PC-3 (cell line): ENCODE data around the gene ZBTB46.

ENCODE experiments used
- EZH2 ChIP-seq: fragments of 300-600 bp; sonication (generic); IDR thresholded peaks from one replicate; pipeline ENCODE4 v1.6.1; 2017; ENCODE audit warnings: antibody characterized with exemption, mild to moderate bottlenecking, low read length; ENCODE audit not compliant: unreplicated experiment
- TF ChIP-seq, protein P1 (sequence below): fragments of 300-600 bp; sonication (generic); conservative IDR thresholded peaks from 2 replicates; pipeline ENCODE4 v1.5.1; 2017; ENCODE audit warnings: antibody characterized with exemption, low read depth, mild to moderate bottlenecking, low read length

DNA sequence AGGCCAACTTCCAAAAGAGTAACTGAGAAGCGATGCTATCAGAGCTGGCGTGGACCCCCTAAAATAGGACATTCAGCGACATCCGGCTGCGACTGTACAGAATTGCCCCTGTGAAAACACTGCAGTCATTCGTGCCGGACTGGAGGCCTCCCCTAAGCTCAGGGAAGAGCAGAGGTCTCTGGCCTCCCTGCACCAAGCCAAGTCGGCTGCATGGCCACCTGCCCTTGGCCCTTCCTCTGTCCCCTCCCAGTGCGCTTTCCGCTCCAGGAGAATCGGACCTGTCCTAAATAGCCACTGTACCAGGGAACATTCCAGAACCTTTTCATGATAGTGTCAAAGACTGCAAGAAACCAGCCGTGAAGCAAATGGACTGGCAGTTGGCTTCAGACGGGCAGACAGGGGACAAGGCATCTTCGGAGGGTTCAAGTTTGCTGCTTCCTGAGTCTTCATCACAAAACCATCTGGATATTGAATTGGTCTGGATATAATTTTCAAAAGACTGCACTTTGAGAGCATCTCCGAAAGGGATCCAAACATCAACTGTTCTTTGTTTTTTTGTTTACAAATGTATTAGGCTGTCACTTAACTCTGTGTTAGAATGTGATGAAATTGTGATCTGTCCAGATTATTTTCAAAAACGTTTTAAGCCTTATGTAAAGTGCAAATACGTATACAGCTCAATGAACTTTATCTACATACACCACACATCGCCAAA is 75.0 kb downstream of the ZBTB46 start:
- TF ChIP-seq, protein P1, sequence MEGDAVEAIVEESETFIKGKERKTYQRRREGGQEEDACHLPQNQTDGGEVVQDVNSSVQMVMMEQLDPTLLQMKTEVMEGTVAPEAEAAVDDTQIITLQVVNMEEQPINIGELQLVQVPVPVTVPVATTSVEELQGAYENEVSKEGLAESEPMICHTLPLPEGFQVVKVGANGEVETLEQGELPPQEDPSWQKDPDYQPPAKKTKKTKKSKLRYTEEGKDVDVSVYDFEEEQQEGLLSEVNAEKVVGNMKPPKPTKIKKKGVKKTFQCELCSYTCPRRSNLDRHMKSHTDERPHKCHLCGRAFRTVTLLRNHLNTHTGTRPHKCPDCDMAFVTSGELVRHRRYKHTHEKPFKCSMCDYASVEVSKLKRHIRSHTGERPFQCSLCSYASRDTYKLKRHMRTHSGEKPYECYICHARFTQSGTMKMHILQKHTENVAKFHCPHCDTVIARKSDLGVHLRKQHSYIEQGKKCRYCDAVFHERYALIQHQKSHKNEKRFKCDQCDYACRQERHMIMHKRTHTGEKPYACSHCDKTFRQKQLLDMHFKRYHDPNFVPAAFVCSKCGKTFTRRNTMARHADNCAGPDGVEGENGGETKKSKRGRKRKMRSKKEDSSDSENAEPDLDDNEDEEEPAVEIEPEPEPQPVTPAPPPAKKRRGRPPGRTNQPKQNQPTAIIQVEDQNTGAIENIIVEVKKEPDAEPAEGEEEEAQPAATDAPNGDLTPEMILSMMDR = no peak
- no peak for TF ChIP-seq EZH2
